GM21526 (cell line): Measurements from ENCODE around the gene ARHGAP26.

Experiments
- ATAC-seq: cut with Tn5 transposase; IDR thresholded peaks from one replicate; pipeline ENCODE4 v1.9.1; 2021; ENCODE audit warnings: moderate library complexity; ENCODE audit not compliant: unreplicated experiment, low FRiP score

Gene ARHGAP26

GRCh38 chr5:143205386-143205785 lies 435.2 kb downstream of the ARHGAP26 start:
- ATAC-seq: no peak

- peak; percentile 15 for ATAC-seq
Measured at GRCh38 chr5:143205883-143206195, 435.7 kb downstream of the ARHGAP26 start.

DNA sequence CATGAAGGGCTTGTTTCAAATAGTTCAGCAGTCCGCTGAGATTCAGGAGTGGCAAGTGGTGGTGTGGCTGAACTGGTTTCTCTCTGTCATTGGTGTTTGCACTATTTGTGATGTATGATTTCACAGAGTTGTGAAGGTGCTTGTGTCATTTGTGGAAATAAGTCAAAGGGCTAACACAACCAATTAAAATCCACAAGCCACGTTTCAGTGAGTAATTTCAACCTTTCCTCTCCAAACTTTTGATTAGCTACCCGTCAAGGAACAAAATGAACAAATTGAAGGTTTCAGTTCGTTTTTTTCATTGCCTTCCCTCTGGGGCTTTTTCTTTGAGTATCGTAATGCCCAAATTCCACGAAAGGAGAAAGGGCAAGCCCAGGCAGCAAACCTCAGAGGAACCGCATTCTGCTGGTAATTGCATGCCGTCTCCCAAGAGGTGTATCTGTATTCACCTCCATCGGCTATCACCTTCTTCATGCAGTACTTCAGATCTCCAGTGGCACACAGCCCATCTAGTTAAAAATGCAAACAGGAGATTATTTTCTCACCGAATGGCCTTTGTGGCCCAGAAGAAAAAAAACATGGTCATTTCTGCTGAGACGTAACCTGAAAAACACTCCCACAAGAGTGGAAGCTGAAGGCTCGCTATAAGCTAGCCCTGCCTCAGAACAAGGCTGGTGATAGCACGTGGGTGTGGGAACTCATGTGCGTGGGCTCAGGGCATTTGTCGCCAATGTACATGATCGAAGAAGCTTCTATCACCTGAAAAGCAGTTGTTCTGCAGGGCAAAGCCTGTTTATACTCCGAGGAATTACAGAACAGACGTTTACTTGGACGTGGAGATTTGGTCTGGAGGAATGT lies 436.2 kb downstream of the ARHGAP26 start:
- ATAC-seq: peak; percentile 42

GRCh38 chr5:143207058-143207457 lies 436.9 kb downstream of the ARHGAP26 start:
- ATAC-seq: peak; percentile 8

- ATAC-seq: peak; percentile 11
Measured at GRCh38 chr5:143207563-143208364, 437.6 kb downstream of the ARHGAP26 start.

DNA sequence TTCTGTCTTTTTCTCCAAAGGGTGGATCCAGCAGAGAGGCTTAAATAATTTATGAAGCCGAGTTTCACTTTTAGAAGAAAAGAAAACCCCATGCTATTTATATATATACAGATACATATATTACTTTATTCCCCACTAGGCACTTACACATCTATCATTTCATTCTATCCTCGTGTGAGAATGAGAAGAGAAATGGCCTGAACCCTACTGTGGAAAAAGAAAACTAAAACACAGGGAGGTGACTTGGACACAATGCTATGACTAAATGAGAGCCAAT lies 438.1 kb downstream of the ARHGAP26 start:
- ATAC-seq: no peak

- ATAC-seq: no peak
Measured at GRCh38 chr5:143208781-143209510, 438.8 kb downstream of the ARHGAP26 start.

GRCh38 chr5:143209881-143210395 lies 439.8 kb downstream of the ARHGAP26 start:
- ATAC-seq: no peak

DNA sequence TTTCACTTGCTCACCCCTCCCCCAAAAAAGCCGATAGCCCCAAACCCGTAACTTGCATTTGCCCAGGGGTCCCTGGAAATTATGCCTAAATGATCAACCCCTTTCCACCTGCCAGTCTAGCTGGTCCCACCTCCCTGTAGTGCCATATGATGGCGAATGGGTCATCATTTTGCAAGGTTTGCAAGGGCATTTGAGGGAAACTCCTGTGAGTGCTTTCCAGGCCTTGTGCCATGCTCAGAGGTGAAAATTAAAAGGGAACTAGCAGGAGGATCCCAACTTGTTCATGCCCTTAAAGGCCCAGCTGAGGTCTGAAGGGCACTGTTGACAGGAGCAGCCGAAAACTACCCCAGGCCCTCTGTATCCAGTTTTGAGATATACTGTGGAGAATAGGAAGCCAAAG lies 440.4 kb downstream of the ARHGAP26 start:
- ATAC-seq: no peak

DNA sequence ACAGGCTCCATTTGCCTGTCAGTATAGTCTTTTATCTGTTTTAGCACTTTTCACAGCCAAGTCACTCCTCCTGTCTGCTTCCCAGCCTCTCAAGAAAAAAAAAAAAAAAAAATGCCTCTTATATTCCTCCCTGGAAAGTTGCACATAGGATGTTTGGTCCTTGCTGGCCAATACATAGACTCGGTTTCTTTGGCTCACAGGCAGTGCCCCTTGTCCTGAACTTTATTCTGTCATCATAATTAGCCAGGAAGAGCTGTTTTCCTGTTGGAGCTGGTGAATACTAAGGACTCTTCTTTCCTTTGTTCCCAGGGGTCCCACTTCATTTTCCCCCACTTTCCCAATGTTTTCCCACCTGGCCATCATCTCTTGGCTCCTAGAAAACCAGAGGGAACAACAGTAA lies 442.1 kb downstream of the ARHGAP26 start:
- ATAC-seq: no peak

DNA sequence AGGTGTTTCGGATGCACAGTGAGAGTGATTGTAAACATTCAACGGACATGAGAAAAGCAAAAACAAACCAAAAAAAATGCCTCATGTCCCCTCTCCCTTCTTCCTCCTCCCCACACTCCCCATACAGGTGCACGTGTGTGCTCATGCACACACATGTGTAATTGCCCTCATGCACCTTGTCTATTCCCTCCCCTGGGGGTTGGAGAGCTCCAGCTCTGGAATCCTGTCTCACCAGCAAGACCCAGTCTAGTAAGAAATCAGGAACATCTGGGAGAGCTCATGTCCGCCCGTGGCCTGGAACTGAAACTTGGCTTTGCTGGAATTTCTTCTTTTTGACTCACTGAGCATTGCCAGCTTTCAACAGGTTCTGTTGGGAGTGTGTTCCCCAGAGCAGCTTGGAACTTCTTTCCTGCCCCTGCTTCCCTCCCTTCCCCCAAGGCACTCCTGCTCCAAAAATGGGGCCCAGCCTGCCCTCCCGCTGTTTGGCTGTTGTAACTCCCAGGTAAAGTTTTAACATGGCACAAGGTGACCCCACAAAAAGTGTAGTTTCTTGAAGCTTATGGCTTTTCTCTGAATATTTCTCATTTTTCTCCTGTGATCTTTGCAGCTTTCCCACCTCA lies 443.2 kb downstream of the ARHGAP26 start:
- ATAC-seq: peak; percentile 1

- ATAC-seq: peak; percentile 53
Measured at GRCh38 chr5:143213851-143214363, 443.7 kb downstream of the ARHGAP26 start.

DNA sequence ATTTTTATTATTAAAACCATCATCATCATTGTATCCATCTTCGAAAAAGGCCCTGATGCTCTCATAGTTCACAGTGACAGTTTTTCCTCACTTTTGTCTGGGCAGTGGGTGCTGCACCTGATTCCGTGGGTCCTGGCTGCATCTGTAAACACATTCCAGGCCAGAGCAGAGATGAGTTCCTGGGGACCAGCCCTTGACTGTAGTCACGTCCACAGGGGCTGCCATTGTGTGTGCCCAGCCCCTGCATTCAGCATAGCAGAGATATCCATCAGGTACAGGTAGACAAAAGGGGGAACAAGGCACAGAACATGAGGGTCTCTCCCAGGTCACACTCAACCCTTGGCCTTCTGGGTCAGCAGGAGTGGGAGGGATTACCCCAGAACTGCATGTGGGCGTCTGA lies 444.3 kb downstream of the ARHGAP26 start:
- no peak for ATAC-seq

- ATAC-seq: no peak
Measured at GRCh38 chr5:143214890-143215289, 444.7 kb downstream of the ARHGAP26 start.

DNA sequence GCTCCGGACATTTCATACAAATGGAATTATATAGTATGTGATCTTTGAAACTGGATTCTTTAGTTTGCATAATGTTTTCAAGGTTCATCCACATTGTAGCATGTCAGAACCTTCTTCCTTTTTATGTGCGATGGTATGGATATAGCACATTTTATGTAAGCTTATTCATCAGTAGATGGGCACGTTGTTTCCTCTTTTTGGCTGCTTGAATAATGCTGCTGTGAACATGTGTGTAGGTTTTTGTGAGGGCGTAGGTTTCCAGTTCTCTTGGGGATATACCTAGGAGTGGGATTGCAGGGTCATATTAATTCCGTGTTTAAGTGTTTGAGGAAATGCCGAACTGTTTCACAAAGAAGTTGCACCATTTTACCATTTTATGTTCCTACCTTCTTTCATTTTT lies 445.5 kb downstream of the ARHGAP26 start:
- no peak for ATAC-seq

GRCh38 chr5:143216211-143216610 lies 446.0 kb downstream of the ARHGAP26 start:
- ATAC-seq: no peak

DNA sequence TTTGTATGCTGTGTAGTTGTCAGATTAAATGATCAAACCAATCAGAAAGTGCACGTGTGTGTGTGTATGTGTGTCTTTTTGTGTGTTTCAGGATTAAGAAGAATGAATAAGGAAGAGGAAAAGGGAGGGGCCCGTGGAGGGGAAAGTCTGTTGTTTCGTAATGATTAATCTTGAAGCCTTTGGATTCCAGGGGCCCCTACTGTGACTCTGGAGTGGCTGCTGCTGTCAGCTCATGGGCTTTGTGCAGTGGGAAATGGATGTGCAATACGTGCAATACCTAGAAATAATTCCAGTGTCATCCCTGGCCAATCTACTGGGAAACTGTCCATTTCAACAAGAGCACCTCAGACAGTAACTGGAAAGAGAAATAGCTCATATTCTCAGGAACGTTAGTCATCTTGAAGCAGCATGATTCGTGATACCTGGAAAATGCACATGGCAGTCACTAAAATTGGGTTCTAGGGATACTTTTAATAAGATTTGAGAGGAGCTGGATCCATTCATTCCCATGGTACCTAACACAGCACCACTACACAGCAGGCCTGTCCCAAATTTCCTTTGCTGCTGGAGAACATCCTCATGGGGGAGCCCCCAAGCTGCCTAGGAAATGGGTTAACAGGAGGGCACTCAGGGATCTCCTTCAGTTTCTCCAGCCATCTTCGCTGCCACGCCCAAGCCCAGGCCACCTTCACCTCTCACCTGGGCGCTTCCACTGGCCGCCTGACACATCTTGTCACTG lies 447.1 kb downstream of the ARHGAP26 start:
- ATAC-seq: no peak

DNA sequence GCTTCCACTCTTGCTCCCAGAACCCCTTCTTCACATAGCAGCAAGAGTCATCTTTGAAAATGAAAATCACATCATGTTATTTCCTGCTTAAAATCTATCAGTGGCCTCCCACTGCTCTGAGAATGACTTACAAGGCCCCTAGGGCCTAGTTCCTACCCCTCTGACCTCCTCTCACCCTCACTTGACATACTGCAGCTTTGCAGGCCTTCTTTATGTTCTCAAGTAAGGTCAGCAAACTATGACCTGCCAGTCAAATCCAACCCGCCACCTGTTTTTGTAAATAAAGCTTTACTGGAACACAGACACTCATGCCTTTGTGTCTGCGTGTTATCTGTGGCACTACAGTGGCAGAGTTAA lies 447.6 kb downstream of the ARHGAP26 start:
- ATAC-seq: peak; percentile 26

- ATAC-seq: no peak
Measured at GRCh38 chr5:143218517-143219170, 448.5 kb downstream of the ARHGAP26 start.
